ENCODE results near the gene SLC11A2. TPM values are rescaled to one million over a fixed set of nuclear protein-coding genes. Genes with fewer than 3 reads are reported as not detected.

Gene SLC11A2
- total RNA-seq, 4 donors from 2014 or later, result 29.7 to 33.0 (median 31.7) TPM

DNA sequence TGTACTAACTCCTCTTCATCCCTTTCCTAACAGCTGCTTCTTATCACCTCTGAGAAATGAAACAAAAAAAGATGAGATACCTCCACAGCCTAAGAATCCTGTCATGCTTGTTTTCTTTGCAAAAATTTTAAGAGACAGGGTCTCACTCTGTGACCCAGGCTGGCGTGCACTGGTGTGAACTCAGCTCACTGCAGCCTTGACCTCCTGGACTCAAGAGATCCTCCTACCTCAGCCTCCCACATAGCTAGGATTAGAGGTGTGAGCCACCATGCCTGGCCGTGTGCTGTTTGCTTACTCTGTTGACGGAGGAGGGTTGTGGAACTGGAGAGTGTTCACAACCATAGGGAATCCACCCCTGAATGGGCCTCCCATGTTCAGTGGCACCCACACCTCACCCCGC is 41.0 kb upstream of the SLC11A2 start:
- Histone ChIP-seq H3K9me3 (no peaks in the 10 kb centered on the region), H3K27me3 (no peaks in the 10 kb centered on the region), H3K36me3 (peaks cover 45 to 99% (median 88%) of the 10 kb centered on the region in 4 donors), H3K27ac (replicated peaks in 1 of 4) (no peak overlapping the region), H3K4me1 (peaks cover 3 to 16% (median 14%) of the 10 kb centered on the region in 4 donors), H3K4me3 (no peak overlapping the region)
- no peak for TF ChIP-seq POLR2A (IDR thresholded peaks at IDR 0.05; ENCODE audit: low read depth)
- TF ChIP-seq POLR2AphosphoS5 (IDR thresholded peaks at IDR 0.05), result no peak
- TF ChIP-seq, protein P1, sequence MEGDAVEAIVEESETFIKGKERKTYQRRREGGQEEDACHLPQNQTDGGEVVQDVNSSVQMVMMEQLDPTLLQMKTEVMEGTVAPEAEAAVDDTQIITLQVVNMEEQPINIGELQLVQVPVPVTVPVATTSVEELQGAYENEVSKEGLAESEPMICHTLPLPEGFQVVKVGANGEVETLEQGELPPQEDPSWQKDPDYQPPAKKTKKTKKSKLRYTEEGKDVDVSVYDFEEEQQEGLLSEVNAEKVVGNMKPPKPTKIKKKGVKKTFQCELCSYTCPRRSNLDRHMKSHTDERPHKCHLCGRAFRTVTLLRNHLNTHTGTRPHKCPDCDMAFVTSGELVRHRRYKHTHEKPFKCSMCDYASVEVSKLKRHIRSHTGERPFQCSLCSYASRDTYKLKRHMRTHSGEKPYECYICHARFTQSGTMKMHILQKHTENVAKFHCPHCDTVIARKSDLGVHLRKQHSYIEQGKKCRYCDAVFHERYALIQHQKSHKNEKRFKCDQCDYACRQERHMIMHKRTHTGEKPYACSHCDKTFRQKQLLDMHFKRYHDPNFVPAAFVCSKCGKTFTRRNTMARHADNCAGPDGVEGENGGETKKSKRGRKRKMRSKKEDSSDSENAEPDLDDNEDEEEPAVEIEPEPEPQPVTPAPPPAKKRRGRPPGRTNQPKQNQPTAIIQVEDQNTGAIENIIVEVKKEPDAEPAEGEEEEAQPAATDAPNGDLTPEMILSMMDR (IDR thresholded peaks at IDR 0.05), result no peak
- no peak for TF ChIP-seq EP300 (IDR thresholded peaks at IDR 0.05)
- WGBS, result 72% methylated on average over 4 of the region's 4 CpGs
- intact Hi-C loops (cut with DNase I), result no loop called here
- no peak for DNase-seq (ENCODE audit: extremely low spot score)

DNA sequence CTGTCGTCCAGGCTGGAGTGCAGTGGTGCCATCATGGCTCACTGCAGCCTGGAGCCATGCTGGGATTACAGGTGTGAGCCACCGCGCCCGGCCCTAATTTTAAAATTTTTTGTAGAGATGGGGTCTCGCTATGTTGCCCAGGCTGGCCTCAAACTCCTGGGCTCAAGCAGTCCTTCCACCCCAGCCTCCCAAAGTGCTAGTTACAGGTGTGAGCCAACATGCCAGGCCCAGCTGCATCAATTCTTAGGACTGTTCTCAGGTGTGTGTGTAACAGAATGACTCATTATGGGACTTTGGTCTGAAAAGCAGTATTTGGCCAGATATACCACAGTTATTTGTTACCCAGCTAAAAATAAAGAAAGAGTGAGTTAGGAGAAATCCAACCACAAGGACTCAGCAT is 39.3 kb upstream of the SLC11A2 start:
- no peaks in the 10 kb centered on the region for H3K27me3 ChIP-seq
- 97% methylated on average over 5 of the region's 5 CpGs for WGBS
- no peak for TF ChIP-seq POLR2A (IDR thresholded peaks at IDR 0.05; ENCODE audit: low read depth)
- TF ChIP-seq POLR2AphosphoS5 (IDR thresholded peaks at IDR 0.05), result no peak
- TF ChIP-seq, protein P1 (IDR thresholded peaks at IDR 0.05), result no peak
- TF ChIP-seq EP300 (IDR thresholded peaks at IDR 0.05), result no peak
- H3K36me3 ChIP-seq, result peaks cover 45 to 99% (median 89%) of the 10 kb centered on the region in 4 donors
- intact Hi-C loops (cut with DNase I), result no loop called here
- H3K4me1 ChIP-seq, result no peaks in the 10 kb centered on the region
- H3K9me3 ChIP-seq, result no peaks in the 10 kb centered on the region
- no peak overlapping the region for H3K4me3 ChIP-seq
- no peak overlapping the region for H3K27ac ChIP-seq (replicated peaks in 1 of 4)
- DNase-seq (ENCODE audit: extremely low spot score), result no peak

DNA sequence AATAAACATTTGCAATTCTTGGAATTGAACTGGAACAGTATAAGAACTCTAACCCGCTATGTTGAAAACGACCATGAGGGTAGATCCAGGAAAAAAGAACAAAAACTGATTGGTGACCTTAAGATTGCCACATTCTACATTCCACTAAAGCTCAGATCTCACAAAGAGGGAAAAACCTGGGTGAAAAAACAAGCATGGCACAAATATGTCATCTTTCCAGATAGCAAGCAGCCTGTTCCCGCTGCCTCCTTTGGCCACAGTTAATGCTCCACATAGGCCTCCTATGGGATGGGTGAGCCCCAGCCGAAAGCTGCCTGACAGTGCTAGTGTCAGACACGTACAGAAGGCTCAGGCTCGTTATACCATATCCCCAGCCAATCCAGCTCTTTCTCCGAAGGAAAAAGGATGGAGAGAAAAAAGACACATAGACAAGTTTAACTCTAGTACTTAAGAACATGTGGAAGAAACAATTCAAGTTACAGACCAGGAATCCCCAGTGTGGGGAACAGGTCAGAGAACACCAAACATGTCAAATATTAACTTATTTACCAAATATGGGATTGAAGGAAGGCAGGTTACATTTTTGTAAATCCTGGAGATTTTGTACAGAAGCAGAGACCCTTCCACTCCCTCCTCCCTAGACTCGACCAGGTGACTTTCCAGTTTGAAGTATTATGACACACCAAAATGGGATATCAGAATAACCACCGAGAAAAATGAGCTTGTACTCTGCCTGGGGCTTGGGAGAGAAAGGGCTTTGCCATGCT is 36.6 kb upstream of the SLC11A2 start:
- peaks cover 55 to 100% (median 94%) of the 10 kb centered on the region in 4 donors for H3K36me3 ChIP-seq
- no peaks in the 10 kb centered on the region for H3K27me3 ChIP-seq
- WGBS, result 72% methylated on average over 9 of the region's 9 CpGs
- no peak overlapping the region for H3K4me3 ChIP-seq
- TF ChIP-seq, protein P1 (IDR thresholded peaks at IDR 0.05), result no peak
- TF ChIP-seq EP300 (IDR thresholded peaks at IDR 0.05) (no peak), POLR2AphosphoS5 (IDR thresholded peaks at IDR 0.05) (no peak), POLR2A (IDR thresholded peaks at IDR 0.05; ENCODE audit: low read depth) (no peak)
- no peaks in the 10 kb centered on the region for H3K9me3 ChIP-seq
- H3K4me1 ChIP-seq, result no peaks in the 10 kb centered on the region
- no peak for DNase-seq (ENCODE audit: extremely low spot score)
- intact Hi-C loops (cut with DNase I), result no loop called here
- H3K27ac ChIP-seq (replicated peaks in 1 of 4), result no peak overlapping the region

- WGBS, result 79% methylated on average over 7 of the region's 7 CpGs
- Histone ChIP-seq H3K9me3 (no peaks in the 10 kb centered on the region), H3K36me3 (peaks cover 51 to 100% (median 93%) of the 10 kb centered on the region in 4 donors), H3K27me3 (no peaks in the 10 kb centered on the region), H3K4me1 (no peaks in the 10 kb centered on the region), H3K27ac (replicated peaks in 1 of 4) (no peak overlapping the region), H3K4me3 (no peak overlapping the region)
- intact Hi-C loops (cut with DNase I), result no loop called here
- DNase-seq (ENCODE audit: extremely low spot score), result no peak
- TF ChIP-seq POLR2AphosphoS5 (IDR thresholded peaks at IDR 0.05) (no peak), POLR2A (IDR thresholded peaks at IDR 0.05; ENCODE audit: low read depth) (no peak), EP300 (IDR thresholded peaks at IDR 0.05) (no peak)
- TF ChIP-seq, protein P1 (IDR thresholded peaks at IDR 0.05), result no peak
These were observed 32.9 kb upstream of the SLC11A2 start for GRCh38 chr12:51059086-51059485.
